Fibroblast of skin of abdomen (primary cell): ENCODE measurements around the gene NRN1. TPM values are rescaled to one million over a fixed set of nuclear protein-coding genes. Genes with fewer than 3 reads are reported as not detected.
A peak's percentile ranks its signal among the peaks of the same experiment; 100 is the strongest.
"Not testable (repeated sequence)": the region's sequence is repeated elsewhere in the genome, so short reads cannot be mapped to it uniquely, and the experiment has no call there.

Source experiments
- DNase-seq: peaks from one replicate; pipeline ENCODE4 v3.0.0-alpha.2; 2013
- polyA plus RNA-seq, 2 experiments: library from polyadenylated mRNA; unstranded; fragments of 120-200 nt; gene quantifications; one replicate each; pipeline ENCODE4 v1.2.1, GENCODE V29; 2013; ENCODE audit not compliant: insufficient read length in 2 of 2

NRN1 gene, protein sequence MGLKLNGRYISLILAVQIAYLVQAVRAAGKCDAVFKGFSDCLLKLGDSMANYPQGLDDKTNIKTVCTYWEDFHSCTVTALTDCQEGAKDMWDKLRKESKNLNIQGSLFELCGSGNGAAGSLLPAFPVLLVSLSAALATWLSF
- polyA plus RNA-seq (2013, experiment 1 of 2; ENCODE audit: insufficient read length), result 34.7 TPM
- 35.5 TPM for polyA plus RNA-seq (2013, experiment 2 of 2; ENCODE audit: insufficient read length)

DNA sequence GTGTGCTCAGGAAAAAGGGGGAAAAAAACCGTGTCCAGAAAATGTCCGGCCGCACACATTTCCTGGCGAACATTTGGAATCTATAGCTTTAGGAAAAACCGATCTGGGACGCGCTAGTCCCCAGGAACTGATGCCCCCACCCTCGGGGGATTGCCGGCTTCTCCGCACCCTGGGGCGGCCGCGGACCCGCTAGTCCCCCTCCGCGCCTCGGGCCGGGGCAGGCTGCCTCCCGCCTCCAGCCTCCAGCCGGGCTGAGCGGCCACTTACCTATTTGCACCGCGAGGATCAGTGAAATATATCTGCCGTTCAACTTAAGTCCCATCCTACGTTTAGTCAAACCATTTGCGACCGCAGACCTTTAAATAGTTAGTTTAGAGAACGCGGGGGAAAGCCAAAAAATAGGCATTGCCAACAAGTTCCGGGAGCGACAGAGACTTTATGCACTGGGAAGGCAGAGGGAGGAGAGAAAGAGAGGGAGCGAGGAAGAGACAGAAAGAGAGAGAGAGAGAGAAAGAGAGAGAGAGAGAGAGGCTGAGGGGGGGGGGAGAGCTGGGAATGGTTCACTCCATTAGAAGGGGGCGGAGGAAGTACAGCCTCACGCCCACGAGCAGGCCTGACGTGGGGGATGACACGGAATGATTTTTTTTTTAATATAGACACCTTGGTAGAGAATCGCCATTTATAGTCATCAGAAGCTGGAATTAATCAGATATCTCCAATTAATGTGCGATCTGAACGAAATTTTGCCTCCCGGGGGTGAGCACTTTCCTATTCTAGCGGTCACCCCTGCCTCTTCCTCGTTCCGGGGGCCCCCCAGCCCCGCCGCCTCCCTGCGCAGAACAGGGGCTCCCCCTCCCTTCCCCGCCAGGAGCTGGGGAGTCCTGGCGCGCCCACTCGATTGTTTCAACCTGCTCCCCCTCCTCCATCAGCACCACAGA is at the start of gene NRN1:
Gene NRN1, minus strand, starts transcription at position 498 of the 938 bp plus-strand sequence. Its CDS starts 176 bp downstream, at position 322.
- DNase-seq, result peak; percentile 78

DNA sequence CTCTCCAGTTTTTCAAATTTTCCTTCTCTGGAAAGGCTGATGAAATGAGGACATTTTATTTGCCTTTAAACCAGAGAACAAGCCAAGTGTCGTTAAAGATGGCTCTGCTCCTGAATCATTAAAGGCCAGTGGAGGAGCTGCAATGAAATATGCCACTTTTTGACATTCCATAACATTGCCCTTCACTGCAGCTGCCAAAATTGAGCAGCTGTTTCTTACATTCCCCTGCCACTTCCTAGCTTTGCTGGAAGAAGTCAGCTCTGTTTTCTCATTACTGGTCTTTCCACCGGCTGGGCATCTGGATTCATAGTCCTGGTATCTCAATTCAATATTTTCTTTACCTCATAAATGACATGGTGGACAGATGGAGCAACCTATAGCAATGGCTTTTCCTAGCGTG is 45.5 kb upstream of the NRN1 start:
- DNase-seq, result no peak

DNA sequence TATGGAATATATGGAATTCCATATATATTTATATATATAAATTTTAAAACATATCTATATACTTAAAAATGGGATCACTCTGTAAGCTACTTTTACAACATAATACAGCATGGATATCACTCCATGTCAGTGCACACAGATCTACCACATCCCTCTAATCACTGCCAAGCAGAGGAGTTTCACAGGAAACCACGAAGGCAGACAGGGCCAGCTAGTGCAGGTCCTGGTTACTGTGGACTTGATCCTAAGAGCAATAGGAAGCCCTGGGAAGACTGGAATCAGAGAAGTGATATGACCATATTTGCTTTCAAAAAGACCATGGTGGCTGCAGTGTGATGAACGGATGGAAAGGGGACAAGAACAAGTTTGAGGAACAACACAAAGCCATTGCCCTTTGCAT is 40.0 kb upstream of the NRN1 start:
- DNase-seq, result no peak

DNA sequence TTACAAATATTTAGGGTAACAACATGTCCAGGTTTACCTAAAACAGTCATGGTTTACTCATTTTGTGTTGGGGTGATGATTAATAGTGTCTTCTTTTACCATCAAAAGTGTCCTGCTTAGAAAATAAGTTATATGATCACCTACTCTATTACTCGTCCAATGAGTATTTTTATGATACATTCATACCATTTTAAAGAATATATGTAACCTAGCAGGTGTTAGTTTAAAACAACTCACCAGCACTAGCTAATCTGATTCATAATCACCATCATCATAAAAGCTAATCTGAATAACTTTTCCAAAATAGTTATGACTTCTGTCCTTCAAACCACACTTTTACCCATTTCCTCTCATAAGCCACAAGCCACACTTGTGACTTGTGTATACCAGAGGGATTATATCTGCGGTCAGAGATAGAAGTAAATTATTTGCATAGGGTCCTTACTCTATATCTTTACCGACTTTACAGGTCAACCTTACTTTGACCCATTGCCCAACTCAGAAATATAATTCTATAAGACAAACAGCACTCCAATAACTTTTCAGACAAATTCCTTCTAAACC is 33.3 kb upstream of the NRN1 start:
- no peak for DNase-seq

DNA sequence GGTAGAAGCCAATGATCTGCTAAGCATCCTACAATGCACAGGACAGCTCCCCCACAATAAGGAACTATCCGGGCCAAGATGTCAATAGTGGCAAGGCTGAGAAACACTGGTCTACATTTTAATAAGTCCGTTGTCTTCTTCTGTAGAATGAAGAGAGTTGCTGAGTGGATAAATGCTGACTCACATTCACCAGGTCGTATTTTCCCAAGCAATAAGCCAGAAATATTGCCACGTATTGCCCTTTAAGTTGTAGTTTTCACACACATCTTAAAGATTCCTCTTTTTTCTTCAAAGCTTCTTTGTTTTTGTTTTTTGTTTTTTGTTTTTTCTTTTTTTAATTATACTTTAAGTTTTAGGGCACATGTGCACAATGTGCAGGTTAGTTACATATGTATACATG is 30.5 kb upstream of the NRN1 start:
- DNase-seq, result no peak

DNA sequence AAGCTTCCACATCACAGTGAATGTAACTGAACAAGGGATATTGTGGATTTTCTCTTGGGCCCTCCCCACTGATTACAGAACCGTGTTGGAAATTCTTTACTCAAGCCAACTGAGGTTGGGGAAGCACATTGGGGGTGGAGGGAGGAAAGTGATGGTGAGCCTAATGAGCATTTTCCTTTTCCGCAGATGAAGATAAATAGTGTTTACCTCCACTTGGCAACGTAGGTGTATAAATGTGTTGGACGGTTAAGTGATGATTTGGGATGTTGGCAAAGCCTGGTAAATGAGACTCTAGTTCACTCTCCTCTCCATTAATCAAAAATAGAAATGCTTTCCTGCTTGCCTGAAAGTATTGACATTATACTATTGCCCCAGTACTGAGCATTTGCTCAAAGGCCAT is 27.1 kb upstream of the NRN1 start:
- DNase-seq, result no peak

DNA sequence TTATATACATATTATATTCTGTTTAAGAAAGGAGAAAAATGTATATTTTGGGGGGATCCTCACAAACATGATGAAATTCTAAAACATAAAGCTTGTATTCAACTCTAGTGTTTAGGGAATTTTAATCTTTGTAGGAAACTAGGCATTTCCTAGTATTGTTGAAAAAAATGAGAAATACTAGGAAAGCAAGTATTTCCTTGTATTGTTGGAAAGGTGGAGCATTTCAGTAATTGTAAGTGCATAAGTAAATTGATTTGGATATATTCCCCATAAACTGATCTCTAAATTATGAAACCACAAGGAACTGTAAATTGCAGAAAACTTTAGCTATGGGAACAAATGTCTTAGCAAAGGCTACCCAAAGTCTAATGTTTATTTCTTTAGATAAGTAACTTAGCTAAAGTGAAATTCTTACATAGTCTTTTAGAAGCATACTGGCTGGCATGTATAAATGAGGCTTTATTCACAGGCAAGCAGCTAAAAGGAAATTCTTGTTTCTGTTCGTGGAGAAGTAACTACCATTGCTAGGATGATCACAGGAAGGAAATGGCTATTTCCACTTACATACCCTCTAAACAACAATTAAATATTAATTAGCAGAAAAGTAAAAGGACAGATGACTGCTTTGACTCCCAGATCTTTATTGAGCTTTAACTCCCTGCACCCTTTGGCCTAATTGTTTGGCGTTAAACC is 19.9 kb upstream of the NRN1 start:
- DNase-seq, result no peak

DNA sequence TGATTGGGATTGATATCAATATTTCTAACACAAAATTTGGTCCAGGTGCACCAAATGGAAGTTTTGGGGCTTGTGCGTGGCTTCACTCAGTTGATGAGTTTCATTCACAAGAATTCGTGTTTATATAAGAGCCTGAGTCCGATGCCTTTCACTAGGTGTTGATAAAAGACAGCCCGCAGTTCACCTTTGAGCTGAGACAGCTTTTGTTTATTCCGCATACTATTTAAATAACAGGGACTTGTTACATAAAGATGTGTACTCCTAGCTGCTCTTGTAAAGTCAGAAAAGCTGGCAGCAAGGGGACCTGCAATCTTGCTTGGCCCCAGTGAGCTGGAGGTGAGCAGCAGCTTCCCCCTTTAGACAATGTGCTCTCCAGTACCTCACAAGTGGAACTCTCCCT is 19.0 kb upstream of the NRN1 start:
- no peak for DNase-seq

DNA sequence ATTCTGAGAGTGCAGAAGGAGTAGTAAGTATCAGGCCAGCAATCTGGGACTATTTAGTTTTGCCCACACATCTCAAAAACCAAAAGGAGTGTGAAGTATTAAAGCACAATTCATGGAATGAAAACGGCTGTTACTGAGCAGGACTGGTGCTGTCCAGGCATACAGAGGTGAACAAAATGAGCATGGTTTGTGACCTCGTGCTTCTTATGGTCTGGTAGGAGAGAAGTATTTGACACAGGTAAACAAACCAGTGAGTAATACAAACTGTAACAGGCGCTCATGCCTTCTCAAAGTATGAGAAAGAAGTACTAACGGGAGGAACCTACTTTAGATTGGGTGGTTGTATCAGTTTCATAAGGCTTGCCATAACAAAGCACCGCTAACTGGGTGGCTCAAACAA is 17.5 kb upstream of the NRN1 start:
- no peak for DNase-seq

DNA sequence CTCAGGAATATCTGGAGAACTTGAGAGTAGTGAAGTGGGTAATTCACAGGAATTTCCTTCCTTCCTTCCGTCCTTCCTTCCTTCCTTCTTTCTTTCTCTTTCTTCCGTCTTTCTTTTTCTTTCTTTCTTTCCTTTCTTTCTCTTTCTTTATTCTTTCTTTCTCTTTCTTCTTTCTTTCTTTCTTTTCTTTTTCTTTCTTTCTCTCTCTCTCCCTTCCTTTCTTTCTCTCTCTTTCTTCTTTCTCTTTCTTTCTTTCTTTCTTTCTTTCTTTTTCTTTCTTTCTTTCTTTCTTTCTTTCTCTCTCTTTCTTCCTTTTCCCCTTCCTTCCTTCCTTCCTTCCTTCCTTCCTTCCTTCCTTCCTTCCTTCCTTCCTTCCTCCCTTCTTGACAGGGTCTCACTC is 16.1 kb upstream of the NRN1 start:
- not testable (repeated sequence) for DNase-seq

DNA sequence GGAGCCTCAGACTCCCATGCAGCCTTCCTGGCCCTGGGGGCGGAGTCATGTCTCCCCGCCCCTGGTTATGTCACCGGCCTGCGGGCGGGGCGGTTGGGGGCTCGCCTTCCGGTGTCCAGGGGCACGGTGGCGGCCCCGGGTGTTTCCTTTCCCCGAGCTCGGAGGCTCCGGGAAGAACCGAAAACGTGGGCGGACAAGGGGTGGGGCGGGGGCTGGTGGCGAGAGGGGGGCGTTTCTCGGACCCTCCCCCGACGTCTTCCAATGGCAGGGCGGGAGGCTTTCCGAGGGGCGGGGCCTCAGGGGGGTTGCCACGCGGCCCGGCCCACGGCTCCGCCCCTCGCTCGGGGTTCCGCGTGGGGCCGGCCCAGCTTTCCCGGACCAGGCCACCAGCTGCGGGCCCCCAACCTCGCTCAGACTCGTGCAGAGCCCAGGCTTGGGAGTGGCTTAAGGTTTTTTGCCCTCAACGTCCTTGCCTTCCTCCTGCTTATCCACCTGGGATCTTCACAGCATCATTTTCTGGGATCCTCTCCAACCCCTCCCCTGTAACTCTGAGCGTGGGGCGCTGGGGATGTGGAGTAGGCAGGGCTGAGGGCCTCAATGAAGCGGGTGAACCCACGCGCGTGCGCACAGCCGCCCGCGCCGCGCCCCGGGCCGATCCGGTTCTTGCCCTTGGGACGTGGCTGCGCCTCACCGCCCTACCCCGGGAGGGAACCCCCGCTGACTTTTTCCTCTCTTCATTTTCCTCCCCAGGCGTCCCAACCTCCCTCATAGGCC is 2.1 kb upstream of the NRN1 start:
- DNase-seq, result peak; percentile 94

DNA sequence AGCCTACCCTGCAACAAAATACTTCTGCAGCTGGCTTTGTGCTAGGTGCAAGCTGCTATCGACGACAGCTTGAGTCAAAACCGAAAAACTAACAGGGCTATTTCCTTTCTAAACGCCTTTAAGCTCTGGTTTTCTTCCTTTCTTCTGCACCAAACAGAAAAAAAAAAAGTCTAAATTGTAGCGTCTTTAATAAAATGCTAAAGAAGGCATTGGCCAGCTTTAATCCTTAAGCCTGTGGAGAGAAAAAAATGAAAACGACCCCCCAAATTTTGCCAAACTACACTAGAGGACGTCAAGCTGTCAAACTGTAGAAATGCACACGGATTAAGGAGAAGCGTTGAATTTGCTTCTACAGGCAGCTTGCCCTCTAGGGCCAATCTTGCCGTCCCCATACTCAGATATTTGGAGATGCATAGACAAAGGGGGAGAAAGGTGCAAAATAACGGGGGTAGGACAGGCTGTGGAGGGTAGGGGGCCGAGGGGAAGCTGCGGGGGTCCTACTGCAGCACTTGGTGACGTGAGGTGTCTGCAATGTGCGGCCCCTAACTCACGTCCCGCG is 1.4 kb upstream of the NRN1 start:
- DNase-seq, result no peak

DNA sequence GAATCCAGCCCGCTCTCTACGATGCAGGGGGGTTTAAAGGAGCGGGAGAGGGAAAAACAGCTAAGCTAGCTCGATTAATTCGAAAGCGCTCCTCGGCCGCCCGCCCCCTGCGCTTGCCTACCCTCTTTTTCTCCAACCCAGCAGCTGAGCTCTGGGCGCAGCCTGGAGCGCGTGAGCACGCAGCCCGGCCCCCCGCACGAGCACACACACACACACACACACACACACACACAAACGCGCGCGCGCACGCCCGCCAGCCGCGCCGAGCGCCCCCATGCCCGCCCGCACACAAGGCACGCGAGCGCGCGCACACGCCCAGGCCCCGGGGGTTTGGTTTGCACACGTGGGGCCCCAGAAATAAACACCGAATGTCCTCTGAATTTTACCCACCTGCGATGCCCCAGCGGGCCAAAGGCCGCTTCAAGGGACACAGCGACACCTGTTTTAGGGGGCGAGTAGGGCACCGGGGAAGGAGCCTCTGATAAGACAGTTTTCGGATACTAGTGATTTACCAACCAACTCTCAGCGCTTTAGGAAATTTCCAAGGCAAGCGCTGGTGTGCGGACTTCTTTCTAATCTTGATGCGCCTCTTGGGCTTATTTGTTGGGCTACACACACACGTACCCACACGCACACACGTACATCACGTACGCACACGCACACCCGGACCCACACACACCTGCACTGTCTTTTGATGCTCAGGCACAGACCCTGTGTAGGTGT is 802 bp upstream of the NRN1 start:
- peak; percentile 67 for DNase-seq

DNA sequence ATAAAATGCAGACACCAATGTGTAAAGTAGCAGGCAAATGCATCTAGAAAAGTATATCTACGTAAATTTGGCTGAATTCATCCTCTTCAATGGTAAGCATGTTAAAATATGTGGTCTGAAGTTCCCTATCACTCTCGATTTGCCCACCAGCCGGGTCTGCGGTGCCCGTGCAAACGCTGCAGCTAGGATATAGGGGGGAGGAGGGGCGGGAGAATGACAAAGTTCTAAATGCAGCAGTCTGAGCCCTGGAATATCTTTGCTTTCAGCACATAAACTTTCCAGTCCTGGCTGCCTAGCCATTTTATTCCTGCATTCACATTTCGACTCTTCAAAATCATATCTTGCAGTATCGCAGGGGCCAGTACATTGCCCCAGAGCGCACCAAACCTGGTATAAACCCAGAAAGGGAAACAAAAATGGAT is 708 bp downstream of the NRN1 start:
- DNase-seq, result no peak

DNA sequence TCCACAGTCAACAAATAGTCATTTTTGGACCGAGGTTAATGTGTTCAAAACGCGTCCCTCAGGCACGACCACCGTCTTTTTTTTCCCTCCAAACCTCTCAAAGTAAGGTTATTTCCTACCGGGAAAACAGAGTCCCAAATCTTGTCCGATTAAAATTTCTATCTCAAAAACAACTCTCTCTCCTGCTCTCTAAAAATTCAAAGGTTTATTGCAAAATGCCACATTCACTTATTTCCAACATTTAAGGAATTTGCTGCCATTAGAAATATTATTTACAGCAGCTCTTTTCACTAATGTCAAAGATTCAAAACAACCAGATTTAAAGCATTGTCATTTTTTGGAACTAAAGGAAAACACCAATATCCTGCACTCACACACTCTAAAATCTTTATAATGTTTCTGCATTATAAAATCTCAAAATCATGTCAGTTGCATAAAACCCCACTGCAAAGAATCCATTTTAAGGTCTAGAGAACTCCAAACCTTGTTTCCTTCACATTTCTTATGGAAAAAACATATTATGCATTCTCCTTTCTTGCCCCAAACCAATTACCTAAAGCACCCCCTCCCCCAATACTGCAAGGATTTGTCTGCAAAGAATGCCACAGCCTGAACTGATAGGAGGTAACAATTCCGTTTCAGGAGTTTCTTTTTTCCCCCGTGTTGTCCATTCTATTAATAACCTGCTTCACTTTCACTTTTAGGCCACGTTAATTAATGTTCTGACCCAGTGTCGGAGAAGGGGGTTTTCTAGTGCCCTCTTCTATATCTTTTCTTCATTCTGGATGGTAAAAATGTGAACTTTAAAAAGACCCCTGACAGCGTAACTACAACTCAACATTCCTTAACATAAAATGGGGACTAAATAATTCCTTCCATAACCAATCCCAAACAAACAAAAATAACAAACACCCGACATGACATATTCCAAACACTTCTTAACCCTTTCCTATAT is 1.4 kb downstream of the NRN1 start:
- DNase-seq, result no peak

DNA sequence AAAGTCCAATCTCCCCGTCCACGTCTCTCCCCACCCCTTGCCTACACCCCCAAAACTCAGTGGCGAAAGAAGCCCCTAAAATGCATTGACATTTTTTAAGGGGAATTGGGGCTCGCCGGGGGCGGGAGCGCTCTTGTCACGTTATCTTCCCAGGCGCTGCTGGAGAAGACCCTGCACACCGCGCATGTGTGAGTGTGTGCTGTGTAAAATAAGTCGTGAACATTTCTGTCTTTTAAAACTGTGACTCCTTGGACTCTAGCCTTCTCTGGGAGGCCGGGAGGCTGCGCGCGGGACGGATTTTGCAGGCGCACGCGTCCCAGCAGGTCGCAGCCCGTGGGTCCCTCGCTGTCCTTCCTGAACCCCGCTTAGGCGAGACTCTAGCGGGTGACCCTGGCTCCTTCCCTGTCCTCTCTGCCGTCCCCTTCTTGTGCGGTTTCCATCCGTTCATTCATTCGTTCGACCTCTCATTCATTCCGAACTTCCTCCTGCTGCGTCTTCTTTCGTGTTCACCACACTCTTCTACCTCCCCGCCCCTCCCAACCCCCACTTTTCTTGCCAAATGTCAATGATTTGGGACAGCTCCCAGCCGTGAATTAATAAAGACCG is 2.2 kb downstream of the NRN1 start:
- DNase-seq, result peak; percentile 46

DNA sequence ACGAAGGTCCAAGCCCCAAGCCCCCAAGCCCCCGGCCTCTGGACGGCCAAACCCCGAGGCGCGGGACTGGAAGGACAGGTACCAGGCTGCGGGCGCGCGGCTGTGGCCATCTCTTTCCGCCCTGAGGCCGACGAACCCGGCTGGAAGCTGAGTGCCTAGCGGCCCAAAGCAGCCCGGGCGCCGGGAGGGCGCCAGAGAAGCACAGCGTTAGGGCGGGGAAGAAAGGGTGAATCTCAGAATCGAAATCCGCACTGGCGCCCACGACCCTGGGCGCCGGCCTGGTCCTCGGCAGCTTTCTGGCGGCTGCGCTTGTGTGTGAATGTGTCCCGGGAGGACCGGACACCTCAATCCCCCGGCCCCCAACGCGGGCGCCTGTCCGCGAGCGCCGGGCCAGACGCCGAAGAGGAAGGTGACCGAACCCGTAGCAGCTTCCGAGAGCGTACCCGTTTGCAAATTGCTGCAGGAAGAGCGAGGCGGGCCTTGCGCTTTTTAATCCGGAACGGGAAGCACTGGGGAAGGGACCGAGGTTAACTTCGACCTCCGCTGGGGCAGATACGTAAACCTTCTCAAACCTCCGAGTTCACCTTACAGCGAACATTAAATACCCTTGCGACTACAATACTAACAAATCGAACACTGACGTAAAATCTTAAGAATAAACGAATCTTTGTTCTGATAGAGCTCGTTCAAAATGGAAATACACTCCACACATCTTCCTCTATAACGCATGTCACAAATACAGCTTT is 2.9 kb downstream of the NRN1 start:
- DNase-seq, result peak; percentile 54

DNA sequence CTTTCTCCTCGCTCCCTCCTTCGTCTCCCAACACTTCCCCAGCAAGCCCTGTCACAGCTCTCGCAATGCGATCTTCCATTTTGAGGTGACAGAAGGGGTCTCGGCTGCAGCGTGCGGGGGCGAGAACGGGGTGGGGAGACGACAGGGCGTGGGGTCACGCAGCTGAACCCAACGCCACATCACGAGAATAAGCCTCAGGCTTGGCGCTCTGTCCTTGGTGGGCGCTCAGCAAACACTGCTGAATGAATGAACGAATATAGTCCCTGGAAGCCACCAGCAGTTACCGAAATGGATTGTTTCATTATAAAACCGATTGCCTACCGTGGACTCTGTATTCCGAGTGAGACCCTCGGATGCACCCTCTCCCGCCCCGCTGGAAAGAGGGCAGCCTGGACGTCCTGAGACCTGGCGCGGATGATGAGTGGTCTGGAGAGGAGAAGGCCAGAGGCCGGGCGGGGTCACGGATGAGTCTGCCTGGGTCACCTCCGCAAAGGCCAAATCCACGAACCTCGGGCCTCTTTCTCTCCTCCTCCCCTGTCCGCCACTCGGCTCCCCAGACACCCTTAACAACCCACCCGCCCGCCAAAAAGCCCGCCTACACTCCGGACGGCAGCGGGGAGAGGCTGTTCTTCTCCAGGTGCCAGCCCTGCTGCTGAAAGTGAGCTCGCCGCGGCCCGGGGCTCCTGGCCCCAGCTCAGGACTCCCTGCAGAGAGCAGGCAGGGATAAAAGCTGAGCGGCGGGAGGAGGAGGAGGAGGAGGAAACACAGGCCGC is 3.7 kb downstream of the NRN1 start:
- peak; percentile 14 for DNase-seq
